ENCODE results near the gene FKBP7. TPM values are rescaled to one million over a fixed set of nuclear protein-coding genes. Genes with fewer than 3 reads are reported as not detected.

FKBP7 gene
- total and polyA plus RNA-seq, 2 of the 13 experiments (the other 11 are each of a cell fraction or from before 2014, with no cell fraction given) = 12.4 to 14.8 TPM

DNA sequence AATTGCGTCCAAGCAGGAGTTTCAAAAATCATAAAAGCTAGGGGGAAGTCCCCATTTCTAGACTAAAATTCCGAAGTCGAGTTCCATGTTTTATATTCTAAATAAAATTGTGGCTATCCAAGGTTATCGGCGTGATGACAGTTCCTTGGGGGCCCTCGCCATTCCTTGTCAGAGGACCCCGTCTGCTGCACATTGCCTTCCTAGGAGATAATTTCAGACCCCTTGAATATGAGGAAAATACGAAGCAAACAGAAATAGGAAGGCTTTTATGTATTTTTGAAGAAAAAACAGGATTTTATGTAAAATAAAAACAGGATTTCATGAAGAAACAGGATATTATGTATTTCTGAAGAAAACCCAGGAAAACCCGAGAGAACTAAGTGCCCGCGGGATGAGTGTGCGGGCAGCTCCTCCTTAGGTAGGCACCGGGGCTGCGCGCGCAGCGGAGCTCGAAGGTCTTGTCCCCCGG lies 1.4 kb upstream of the FKBP7 start (continued):
- 0 out of 2 replicates have a peak, but pooled peaks have one; percentile 27 for TF ChIP-seq DNMT3B (CRISPR knock-in tag; conservative IDR thresholded peaks at IDR 0.05)
- peak; percentile 99 for TF ChIP-seq ZNF7 (CRISPR knock-in tag; IDR thresholded peaks at IDR 0.05)
- TF ChIP-seq SNAI1 (CRISPR knock-in tag; IDR thresholded peaks at IDR 0.05; ENCODE audit: borderline replicate concordance) = 0 out of 2 replicates have a peak, but pooled peaks have one; percentile 62
- no peak for TF ChIP-seq NRL (CRISPR knock-in tag; IDR thresholded peaks at IDR 0.05; ENCODE audit: borderline replicate concordance)
- TF ChIP-seq, protein P1, sequence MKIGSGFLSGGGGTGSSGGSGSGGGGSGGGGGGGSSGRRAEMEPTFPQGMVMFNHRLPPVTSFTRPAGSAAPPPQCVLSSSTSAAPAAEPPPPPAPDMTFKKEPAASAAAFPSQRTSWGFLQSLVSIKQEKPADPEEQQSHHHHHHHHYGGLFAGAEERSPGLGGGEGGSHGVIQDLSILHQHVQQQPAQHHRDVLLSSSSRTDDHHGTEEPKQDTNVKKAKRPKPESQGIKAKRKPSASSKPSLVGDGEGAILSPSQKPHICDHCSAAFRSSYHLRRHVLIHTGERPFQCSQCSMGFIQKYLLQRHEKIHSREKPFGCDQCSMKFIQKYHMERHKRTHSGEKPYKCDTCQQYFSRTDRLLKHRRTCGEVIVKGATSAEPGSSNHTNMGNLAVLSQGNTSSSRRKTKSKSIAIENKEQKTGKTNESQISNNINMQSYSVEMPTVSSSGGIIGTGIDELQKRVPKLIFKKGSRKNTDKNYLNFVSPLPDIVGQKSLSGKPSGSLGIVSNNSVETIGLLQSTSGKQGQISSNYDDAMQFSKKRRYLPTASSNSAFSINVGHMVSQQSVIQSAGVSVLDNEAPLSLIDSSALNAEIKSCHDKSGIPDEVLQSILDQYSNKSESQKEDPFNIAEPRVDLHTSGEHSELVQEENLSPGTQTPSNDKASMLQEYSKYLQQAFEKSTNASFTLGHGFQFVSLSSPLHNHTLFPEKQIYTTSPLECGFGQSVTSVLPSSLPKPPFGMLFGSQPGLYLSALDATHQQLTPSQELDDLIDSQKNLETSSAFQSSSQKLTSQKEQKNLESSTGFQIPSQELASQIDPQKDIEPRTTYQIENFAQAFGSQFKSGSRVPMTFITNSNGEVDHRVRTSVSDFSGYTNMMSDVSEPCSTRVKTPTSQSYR (CRISPR knock-in tag; IDR thresholded peaks at IDR 0.05; ENCODE audit: borderline replicate concordance) = no peak
- TF ChIP-seq, protein P2, sequence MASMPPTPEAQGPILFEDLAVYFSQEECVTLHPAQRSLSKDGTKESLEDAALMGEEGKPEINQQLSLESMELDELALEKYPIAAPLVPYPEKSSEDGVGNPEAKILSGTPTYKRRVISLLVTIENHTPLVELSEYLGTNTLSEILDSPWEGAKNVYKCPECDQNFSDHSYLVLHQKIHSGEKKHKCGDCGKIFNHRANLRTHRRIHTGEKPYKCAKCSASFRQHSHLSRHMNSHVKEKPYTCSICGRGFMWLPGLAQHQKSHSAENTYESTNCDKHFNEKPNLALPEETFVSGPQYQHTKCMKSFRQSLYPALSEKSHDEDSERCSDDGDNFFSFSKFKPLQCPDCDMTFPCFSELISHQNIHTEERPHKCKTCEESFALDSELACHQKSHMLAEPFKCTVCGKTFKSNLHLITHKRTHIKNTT (CRISPR knock-in tag; IDR thresholded peaks at IDR 0.05) = no peak
- TF ChIP-seq RFX1 (IDR thresholded peaks at IDR 0.05) = no peak
- TF ChIP-seq ZNF251 (CRISPR knock-in tag; IDR thresholded peaks at IDR 0.05) = no peak
- TF ChIP-seq, protein P3, sequence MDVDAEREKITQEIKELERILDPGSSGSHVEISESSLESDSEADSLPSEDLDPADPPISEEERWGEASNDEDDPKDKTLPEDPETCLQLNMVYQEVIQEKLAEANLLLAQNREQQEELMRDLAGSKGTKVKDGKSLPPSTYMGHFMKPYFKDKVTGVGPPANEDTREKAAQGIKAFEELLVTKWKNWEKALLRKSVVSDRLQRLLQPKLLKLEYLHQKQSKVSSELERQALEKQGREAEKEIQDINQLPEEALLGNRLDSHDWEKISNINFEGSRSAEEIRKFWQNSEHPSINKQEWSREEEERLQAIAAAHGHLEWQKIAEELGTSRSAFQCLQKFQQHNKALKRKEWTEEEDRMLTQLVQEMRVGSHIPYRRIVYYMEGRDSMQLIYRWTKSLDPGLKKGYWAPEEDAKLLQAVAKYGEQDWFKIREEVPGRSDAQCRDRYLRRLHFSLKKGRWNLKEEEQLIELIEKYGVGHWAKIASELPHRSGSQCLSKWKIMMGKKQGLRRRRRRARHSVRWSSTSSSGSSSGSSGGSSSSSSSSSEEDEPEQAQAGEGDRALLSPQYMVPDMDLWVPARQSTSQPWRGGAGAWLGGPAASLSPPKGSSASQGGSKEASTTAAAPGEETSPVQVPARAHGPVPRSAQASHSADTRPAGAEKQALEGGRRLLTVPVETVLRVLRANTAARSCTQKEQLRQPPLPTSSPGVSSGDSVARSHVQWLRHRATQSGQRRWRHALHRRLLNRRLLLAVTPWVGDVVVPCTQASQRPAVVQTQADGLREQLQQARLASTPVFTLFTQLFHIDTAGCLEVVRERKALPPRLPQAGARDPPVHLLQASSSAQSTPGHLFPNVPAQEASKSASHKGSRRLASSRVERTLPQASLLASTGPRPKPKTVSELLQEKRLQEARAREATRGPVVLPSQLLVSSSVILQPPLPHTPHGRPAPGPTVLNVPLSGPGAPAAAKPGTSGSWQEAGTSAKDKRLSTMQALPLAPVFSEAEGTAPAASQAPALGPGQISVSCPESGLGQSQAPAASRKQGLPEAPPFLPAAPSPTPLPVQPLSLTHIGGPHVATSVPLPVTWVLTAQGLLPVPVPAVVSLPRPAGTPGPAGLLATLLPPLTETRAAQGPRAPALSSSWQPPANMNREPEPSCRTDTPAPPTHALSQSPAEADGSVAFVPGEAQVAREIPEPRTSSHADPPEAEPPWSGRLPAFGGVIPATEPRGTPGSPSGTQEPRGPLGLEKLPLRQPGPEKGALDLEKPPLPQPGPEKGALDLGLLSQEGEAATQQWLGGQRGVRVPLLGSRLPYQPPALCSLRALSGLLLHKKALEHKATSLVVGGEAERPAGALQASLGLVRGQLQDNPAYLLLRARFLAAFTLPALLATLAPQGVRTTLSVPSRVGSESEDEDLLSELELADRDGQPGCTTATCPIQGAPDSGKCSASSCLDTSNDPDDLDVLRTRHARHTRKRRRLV (CRISPR knock-in tag; IDR thresholded peaks at IDR 0.05) = no peak
- TF ChIP-seq ARNT (IDR thresholded peaks at IDR 0.05) = no peak
- TF ChIP-seq, protein P4, sequence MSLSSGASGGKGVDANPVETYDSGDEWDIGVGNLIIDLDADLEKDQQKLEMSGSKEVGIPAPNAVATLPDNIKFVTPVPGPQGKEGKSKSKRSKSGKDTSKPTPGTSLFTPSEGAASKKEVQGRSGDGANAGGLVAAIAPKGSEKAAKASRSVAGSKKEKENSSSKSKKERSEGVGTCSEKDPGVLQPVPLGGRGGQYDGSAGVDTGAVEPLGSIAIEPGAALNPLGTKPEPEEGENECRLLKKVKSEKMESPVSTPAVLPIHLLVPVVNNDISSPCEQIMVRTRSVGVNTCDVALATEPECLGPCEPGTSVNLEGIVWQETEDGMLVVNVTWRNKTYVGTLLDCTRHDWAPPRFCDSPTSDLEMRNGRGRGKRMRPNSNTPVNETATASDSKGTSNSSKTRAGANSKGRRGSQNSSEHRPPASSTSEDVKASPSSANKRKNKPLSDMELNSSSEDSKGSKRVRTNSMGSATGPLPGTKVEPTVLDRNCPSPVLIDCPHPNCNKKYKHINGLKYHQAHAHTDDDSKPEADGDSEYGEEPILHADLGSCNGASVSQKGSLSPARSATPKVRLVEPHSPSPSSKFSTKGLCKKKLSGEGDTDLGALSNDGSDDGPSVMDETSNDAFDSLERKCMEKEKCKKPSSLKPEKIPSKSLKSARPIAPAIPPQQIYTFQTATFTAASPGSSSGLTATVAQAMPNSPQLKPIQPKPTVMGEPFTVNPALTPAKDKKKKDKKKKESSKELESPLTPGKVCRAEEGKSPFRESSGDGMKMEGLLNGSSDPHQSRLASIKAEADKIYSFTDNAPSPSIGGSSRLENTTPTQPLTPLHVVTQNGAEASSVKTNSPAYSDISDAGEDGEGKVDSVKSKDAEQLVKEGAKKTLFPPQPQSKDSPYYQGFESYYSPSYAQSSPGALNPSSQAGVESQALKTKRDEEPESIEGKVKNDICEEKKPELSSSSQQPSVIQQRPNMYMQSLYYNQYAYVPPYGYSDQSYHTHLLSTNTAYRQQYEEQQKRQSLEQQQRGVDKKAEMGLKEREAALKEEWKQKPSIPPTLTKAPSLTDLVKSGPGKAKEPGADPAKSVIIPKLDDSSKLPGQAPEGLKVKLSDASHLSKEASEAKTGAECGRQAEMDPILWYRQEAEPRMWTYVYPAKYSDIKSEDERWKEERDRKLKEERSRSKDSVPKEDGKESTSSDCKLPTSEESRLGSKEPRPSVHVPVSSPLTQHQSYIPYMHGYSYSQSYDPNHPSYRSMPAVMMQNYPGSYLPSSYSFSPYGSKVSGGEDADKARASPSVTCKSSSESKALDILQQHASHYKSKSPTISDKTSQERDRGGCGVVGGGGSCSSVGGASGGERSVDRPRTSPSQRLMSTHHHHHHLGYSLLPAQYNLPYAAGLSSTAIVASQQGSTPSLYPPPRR (CRISPR knock-in tag; IDR thresholded peaks at IDR 0.05; ENCODE audit: borderline replicate concordance) = no peak
- no peak for TF ChIP-seq ESRRA (CRISPR knock-in tag; IDR thresholded peaks at IDR 0.05; ENCODE audit: low read depth)
- no peak for TF ChIP-seq EHMT2 (IDR thresholded peaks at IDR 0.05; ENCODE audit: borderline replicate concordance, low read depth, low read length)
- no peak for TF ChIP-seq ZNF614 (CRISPR knock-in tag; IDR thresholded peaks at IDR 0.05; ENCODE audit: borderline replicate concordance)
